HepG2 (cell line): Measurements from ENCODE around the gene SLC4A5. TPM values are rescaled to one million over a fixed set of nuclear protein-coding genes. Genes with fewer than 3 reads are reported as not detected.
A peak's percentile ranks its signal among the peaks of the same experiment; 100 is the strongest.

Experiments
- ARNTL ChIP-seq: sonication (generic); formaldehyde crosslinking; IDR thresholded peaks from 2 replicates; pipeline ENCODE4 v1.4.0; 2020; ENCODE audit warnings: mild to moderate bottlenecking, missing genetic modification reagents
- CBX1 ChIP-seq: IDR thresholded peaks from one replicate; pipeline ENCODE4 v1.6.1; 2016; ENCODE audit warnings: antibody characterized with exemption, low read depth
- DR1 ChIP-seq: sonication (generic); formaldehyde crosslinking; IDR thresholded peaks from 2 replicates; pipeline ENCODE4 v1.8.0; 2021; ENCODE audit warnings: mild to moderate bottlenecking, missing genetic modification reagents, inconsistent platforms
- FOXK2 ChIP-seq: fragments of 450-650 bp; IDR thresholded peaks from 2 replicates; pipeline ENCODE4 v1.6.1; 2016
- GATAD1 ChIP-seq: IDR thresholded peaks from 2 replicates; pipeline ENCODE4 v1.6.1; 2016; ENCODE audit warnings: missing genetic modification reagents, missing compliant biosample characterization
- HHEX ChIP-seq: IDR thresholded peaks from 2 replicates; pipeline ENCODE4 v1.6.1; 2016; ENCODE audit warnings: control low read depth
- HNRNPH1 ChIP-seq: fragments of 200-400 bp; formaldehyde crosslinking; optimal IDR thresholded peaks from 2 replicates; pipeline ENCODE3; 2017; ENCODE audit warnings: mild to moderate bottlenecking, low read depth, low read length
- JUND ChIP-seq: sonication (generic); formaldehyde crosslinking; IDR thresholded peaks from 2 replicates; pipeline ENCODE4 v1.8.0; 2022; ENCODE audit warnings: mild to moderate bottlenecking, missing genetic modification reagents
- KLF9 ChIP-seq: IDR thresholded peaks from 2 replicates; pipeline ENCODE4 v1.6.1; 2016; ENCODE audit warnings: low read depth
- KMT2B ChIP-seq: IDR thresholded peaks from 2 replicates; pipeline ENCODE4 v1.6.1; 2016; ENCODE audit warnings: missing genetic modification reagents, missing compliant biosample characterization
- MBD4 ChIP-seq: IDR thresholded peaks from 2 replicates; pipeline ENCODE4 v1.6.1; 2012; ENCODE audit warnings: low read length, inconsistent platforms, borderline replicate concordance
- NRL ChIP-seq: sonication (generic); formaldehyde crosslinking; IDR thresholded peaks from 2 replicates; pipeline ENCODE4 v1.5.0; 2020; ENCODE audit warnings: missing genetic modification reagents, mild to moderate bottlenecking, moderate library complexity, borderline replicate concordance
- ZBTB8A ChIP-seq: sonication (generic); formaldehyde crosslinking; IDR thresholded peaks from 2 replicates; pipeline ENCODE4 v1.4.0; 2020; ENCODE audit warnings: mild to moderate bottlenecking, low read depth, missing genetic modification reagents, borderline replicate concordance
- ZFP90 ChIP-seq: sonication (generic); formaldehyde crosslinking; IDR thresholded peaks from 2 replicates; pipeline ENCODE4 v1.8.0; 2022; ENCODE audit warnings: missing genetic modification reagents, mild to moderate bottlenecking, inconsistent platforms, borderline replicate concordance
- ZNF563 ChIP-seq: sonication (generic); formaldehyde crosslinking; IDR thresholded peaks from 2 replicates; pipeline ENCODE4 v1.8.0; 2022; ENCODE audit warnings: mild to moderate bottlenecking, moderate library complexity, missing genetic modification reagents
- ZNF720 ChIP-seq: sonication (generic); formaldehyde crosslinking; IDR thresholded peaks from 2 replicates; pipeline ENCODE4 v1.4.0; 2020; ENCODE audit warnings: missing genetic modification reagents
- ZNF749 ChIP-seq: sonication (generic); formaldehyde crosslinking; IDR thresholded peaks from 2 replicates; pipeline ENCODE4 v1.8.0; 2022; ENCODE audit warnings: mild to moderate bottlenecking, missing genetic modification reagents, moderate library complexity, borderline replicate concordance
- ZNF761 ChIP-seq: sonication (generic); formaldehyde crosslinking; conservative IDR thresholded peaks from 2 replicates; pipeline ENCODE4 v1.4.0; 2020; ENCODE audit warnings: mild to moderate bottlenecking, missing genetic modification reagents
- polyA plus RNA-seq, 8 experiments: library from polyadenylated mRNA; depleted of rRNA in 3 of 8; stranded (reverse) in 7 of 8; unstranded in 1 of 8; fragments of >200 nt; fragmentation: Illumina TruSeq in 4 of 8; extraction: Trizol in 4 of 8; gene quantifications; 2 replicates each; pipeline versions ENCODE4 v1.2.1 to v1.2.3, GENCODE V29; 2011 to 2016; ENCODE audit warnings: low read depth in 4 of 8, missing spikeins in 1 of 8, mixed read lengths in 1 of 8; ENCODE audit not compliant: insufficient read depth in 1 of 8
- total RNA-seq, 5 experiments: library from RNA; depleted of rRNA; stranded (reverse); fragments of >200 nt; fragmentation: Illumina TruSeq; extraction: Trizol; gene quantifications; 2 replicates each; pipeline ENCODE4 v1.2.3, GENCODE V29; 2016; ENCODE audit warnings: low read depth in 1 of 5
- TF ChIP-seq, protein P1 (sequence below): sonication (generic); formaldehyde crosslinking; IDR thresholded peaks from 2 replicates; pipeline ENCODE4 v1.4.0; 2020; ENCODE audit warnings: missing genetic modification reagents, mild to moderate bottlenecking, borderline replicate concordance
- TF ChIP-seq, protein P2 (sequence below): sonication (generic); formaldehyde crosslinking; IDR thresholded peaks from 2 replicates; pipeline ENCODE4 v1.4.0; 2020; ENCODE audit warnings: mild to moderate bottlenecking, missing genetic modification reagents
- TF ChIP-seq, protein P3 (sequence below): sonication (generic); formaldehyde crosslinking; conservative IDR thresholded peaks from 2 replicates; pipeline ENCODE4 v1.4.0; 2020; ENCODE audit warnings: missing genetic modification reagents

Gene SLC4A5
- total and polyA plus RNA-seq, 2 of the 13 experiments (the other 11 are each of a cell fraction or from before 2014, with no cell fraction given) = 0.50 TPM; not detected in 1

DNA sequence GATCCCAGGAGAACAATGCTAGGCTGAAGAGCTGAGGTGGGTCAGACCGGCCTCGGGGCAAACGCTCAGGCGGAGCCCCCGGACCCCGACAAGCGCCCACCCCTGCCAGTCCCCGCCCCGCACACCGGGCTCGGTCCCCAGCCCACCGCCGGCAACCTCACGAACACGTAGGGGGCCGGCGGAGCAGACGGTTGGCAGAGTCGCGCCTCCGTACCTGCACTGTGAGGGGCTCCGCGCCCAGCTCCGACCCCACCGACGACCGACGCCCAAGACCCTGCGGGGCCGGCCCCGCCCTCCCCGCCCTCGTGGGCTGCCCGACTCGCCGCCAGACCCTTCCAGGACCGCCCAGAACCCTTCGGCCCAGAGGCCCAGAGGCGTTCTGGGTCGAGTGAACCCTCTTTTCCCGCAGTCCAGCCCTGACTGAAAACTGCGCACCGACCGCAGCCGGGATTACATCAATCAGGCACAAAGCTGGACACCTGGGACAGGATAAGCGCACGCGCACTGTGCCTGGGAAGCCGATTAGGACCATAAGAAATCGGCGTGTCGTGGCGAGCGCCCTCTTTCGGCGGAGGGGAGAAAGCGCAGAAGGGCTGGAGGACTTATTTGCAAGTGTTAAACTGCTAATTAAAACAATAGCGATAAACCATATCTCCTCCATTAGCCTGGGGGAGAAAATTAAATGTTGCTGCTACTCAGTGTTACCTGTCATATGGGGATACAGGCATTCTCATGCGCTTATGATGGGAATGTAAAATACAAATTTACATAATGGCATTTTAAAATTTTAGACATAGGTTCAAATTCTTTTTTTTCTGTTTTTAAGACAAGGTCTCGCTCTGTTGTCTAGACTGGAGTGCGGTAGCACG is 48.6 kb upstream of the SLC4A5 start (continued):
- TF ChIP-seq ZNF749 (CRISPR knock-in tag) = 0 out of 2 replicates have a peak, but pooled peaks have one; percentile 85
- TF ChIP-seq, protein P1, sequence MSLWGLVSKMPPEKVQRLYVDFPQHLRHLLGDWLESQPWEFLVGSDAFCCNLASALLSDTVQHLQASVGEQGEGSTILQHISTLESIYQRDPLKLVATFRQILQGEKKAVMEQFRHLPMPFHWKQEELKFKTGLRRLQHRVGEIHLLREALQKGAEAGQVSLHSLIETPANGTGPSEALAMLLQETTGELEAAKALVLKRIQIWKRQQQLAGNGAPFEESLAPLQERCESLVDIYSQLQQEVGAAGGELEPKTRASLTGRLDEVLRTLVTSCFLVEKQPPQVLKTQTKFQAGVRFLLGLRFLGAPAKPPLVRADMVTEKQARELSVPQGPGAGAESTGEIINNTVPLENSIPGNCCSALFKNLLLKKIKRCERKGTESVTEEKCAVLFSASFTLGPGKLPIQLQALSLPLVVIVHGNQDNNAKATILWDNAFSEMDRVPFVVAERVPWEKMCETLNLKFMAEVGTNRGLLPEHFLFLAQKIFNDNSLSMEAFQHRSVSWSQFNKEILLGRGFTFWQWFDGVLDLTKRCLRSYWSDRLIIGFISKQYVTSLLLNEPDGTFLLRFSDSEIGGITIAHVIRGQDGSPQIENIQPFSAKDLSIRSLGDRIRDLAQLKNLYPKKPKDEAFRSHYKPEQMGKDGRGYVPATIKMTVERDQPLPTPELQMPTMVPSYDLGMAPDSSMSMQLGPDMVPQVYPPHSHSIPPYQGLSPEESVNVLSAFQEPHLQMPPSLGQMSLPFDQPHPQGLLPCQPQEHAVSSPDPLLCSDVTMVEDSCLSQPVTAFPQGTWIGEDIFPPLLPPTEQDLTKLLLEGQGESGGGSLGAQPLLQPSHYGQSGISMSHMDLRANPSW = 0 out of 2 replicates have a peak, but pooled peaks have one; percentile 74
- TF ChIP-seq ZNF720 = no peak
- TF ChIP-seq, protein P2, sequence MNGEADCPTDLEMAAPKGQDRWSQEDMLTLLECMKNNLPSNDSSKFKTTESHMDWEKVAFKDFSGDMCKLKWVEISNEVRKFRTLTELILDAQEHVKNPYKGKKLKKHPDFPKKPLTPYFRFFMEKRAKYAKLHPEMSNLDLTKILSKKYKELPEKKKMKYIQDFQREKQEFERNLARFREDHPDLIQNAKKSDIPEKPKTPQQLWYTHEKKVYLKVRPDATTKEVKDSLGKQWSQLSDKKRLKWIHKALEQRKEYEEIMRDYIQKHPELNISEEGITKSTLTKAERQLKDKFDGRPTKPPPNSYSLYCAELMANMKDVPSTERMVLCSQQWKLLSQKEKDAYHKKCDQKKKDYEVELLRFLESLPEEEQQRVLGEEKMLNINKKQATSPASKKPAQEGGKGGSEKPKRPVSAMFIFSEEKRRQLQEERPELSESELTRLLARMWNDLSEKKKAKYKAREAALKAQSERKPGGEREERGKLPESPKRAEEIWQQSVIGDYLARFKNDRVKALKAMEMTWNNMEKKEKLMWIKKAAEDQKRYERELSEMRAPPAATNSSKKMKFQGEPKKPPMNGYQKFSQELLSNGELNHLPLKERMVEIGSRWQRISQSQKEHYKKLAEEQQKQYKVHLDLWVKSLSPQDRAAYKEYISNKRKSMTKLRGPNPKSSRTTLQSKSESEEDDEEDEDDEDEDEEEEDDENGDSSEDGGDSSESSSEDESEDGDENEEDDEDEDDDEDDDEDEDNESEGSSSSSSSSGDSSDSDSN = peak; percentile 72; the same call in 1 of the 2 replicates
- no peak for TF ChIP-seq HNRNPH1
- TF ChIP-seq NRL (CRISPR knock-in tag) = no peak; the same call in 1 of the 2 replicates
- TF ChIP-seq, protein P3, sequence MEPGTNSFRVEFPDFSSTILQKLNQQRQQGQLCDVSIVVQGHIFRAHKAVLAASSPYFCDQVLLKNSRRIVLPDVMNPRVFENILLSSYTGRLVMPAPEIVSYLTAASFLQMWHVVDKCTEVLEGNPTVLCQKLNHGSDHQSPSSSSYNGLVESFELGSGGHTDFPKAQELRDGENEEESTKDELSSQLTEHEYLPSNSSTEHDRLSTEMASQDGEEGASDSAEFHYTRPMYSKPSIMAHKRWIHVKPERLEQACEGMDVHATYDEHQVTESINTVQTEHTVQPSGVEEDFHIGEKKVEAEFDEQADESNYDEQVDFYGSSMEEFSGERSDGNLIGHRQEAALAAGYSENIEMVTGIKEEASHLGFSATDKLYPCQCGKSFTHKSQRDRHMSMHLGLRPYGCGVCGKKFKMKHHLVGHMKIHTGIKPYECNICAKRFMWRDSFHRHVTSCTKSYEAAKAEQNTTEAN (CRISPR knock-in tag) = no peak
- no peak for TF ChIP-seq JUND
- no peak for TF ChIP-seq ZNF761 (CRISPR knock-in tag)
- no peak for TF ChIP-seq ZBTB8A (CRISPR knock-in tag)
- no peak for TF ChIP-seq MBD4
- TF ChIP-seq GATAD1 (CRISPR knock-in tag) = peak; percentile 87
- TF ChIP-seq DR1 (CRISPR knock-in tag) = peak; percentile 57
- TF ChIP-seq ZFP90 (CRISPR knock-in tag) = no peak
- no peak for TF ChIP-seq HHEX (CRISPR knock-in tag)
- peak; percentile 91 for TF ChIP-seq KMT2B (CRISPR knock-in tag)
- no peak for TF ChIP-seq KLF9 (CRISPR knock-in tag)
- TF ChIP-seq ZNF563 = no peak
- TF ChIP-seq CBX1 = no peak
- 0 out of 2 replicates have a peak, but pooled peaks have one; percentile 36 for TF ChIP-seq ARNTL (CRISPR knock-in tag)
- TF ChIP-seq FOXK2 = no peak
